Measurements from ENCODE around the gene UBAP1. TPM values are rescaled to one million over a fixed set of nuclear protein-coding genes. Genes with fewer than 3 reads are reported as not detected.
"Not testable (repeated sequence)": the region's sequence is repeated elsewhere in the genome, so short reads cannot be mapped to it uniquely, and the experiment has no call there.

Gene UBAP1
- total RNA-seq, 1 donor from 2014 or later, result 45.6 TPM

- no peak overlapping the region for H3K27ac Mint-ChIP-seq
- DNase-seq (ENCODE audit: low spot score, unreplicated experiment), result no peak
- H3K4me1 Mint-ChIP-seq (ENCODE audit: low read depth), result no peaks in the 10 kb centered on the region
- H3K4me3 Mint-ChIP-seq (ENCODE audit: low read depth), result no peak overlapping the region
- H3K27me3 Mint-ChIP-seq, result no peaks in the 10 kb centered on the region
- H3K9me3 Mint-ChIP-seq (ENCODE audit: low read depth), result no peaks in the 10 kb centered on the region
- no peak for TF ChIP-seq CTCF (IDR thresholded peaks at IDR 0.05; ENCODE audit: unreplicated experiment)
- peaks cover 10% of the 10 kb centered on the region for H3K36me3 Mint-ChIP-seq (ENCODE audit: insufficient read depth)
Measured at GRCh38 chr9:34218446-34218845, 39.6 kb downstream of the UBAP1 start.

GRCh38 chr9:34219421-34219820, 40.6 kb downstream of the UBAP1 start:
- DNase-seq (ENCODE audit: low spot score, unreplicated experiment), result no peak
- H3K27me3 Mint-ChIP-seq, result no peaks in the 10 kb centered on the region
- no peak overlapping the region for H3K27ac Mint-ChIP-seq

GRCh38 chr9:34220218-34220617, 41.4 kb downstream of the UBAP1 start:
- Mint-ChIP-seq H3K9me3 (ENCODE audit: low read depth) (no peaks in the 10 kb centered on the region), H3K4me1 (ENCODE audit: low read depth) (no peaks in the 10 kb centered on the region), H3K36me3 (ENCODE audit: insufficient read depth) (peaks cover 9% of the 10 kb centered on the region), H3K4me3 (ENCODE audit: low read depth) (no peak overlapping the region), H3K27me3 (no peaks in the 10 kb centered on the region), H3K27ac (no peak overlapping the region)
- no peak for TF ChIP-seq CTCF (IDR thresholded peaks at IDR 0.05; ENCODE audit: unreplicated experiment)
- DNase-seq (ENCODE audit: low spot score, unreplicated experiment), result no peak

More at GRCh38 chr9:34219421-34219820, 40.6 kb downstream of the UBAP1 start:
- TF ChIP-seq CTCF (IDR thresholded peaks at IDR 0.05; ENCODE audit: unreplicated experiment), result no peak
- no peaks in the 10 kb centered on the region for H3K4me1 Mint-ChIP-seq (ENCODE audit: low read depth)
- H3K36me3 Mint-ChIP-seq (ENCODE audit: insufficient read depth), result peaks cover 9% of the 10 kb centered on the region
- H3K4me3 Mint-ChIP-seq (ENCODE audit: low read depth), result no peak overlapping the region
- H3K9me3 Mint-ChIP-seq (ENCODE audit: low read depth), result no peaks in the 10 kb centered on the region

GRCh38 chr9:34224349-34224748, 45.5 kb downstream of the UBAP1 start:
- no peak overlapping the region for H3K27ac Mint-ChIP-seq
- peaks cover 10% of the 10 kb centered on the region for H3K36me3 Mint-ChIP-seq (ENCODE audit: insufficient read depth)
- no peak for TF ChIP-seq CTCF (IDR thresholded peaks at IDR 0.05; ENCODE audit: unreplicated experiment)
- no peaks in the 10 kb centered on the region for H3K4me1 Mint-ChIP-seq (ENCODE audit: low read depth)
- no peaks in the 10 kb centered on the region for H3K9me3 Mint-ChIP-seq (ENCODE audit: low read depth)
- no peak for DNase-seq (ENCODE audit: low spot score, unreplicated experiment)
- no peaks in the 10 kb centered on the region for H3K27me3 Mint-ChIP-seq
- no peak overlapping the region for H3K4me3 Mint-ChIP-seq (ENCODE audit: low read depth)

GRCh38 chr9:34226144-34226760, 47.4 kb downstream of the UBAP1 start:
- not testable (repeated sequence) for H3K4me3 Mint-ChIP-seq (ENCODE audit: low read depth); H3K36me3 Mint-ChIP-seq (ENCODE audit: insufficient read depth); H3K9me3 Mint-ChIP-seq (ENCODE audit: low read depth); H3K4me1 Mint-ChIP-seq (ENCODE audit: low read depth); H3K27me3 Mint-ChIP-seq; DNase-seq (ENCODE audit: low spot score, unreplicated experiment); H3K27ac Mint-ChIP-seq

GRCh38 chr9:34227445-34227844, 48.6 kb downstream of the UBAP1 start:
- no peak for DNase-seq (ENCODE audit: low spot score, unreplicated experiment)
- Mint-ChIP-seq H3K4me3 (ENCODE audit: low read depth) (no peak overlapping the region), H3K27ac (no peak overlapping the region), H3K9me3 (ENCODE audit: low read depth) (no peaks in the 10 kb centered on the region), H3K36me3 (ENCODE audit: insufficient read depth) (peaks cover 8% of the 10 kb centered on the region), H3K4me1 (ENCODE audit: low read depth) (no peaks in the 10 kb centered on the region), H3K27me3 (no peaks in the 10 kb centered on the region)
- no peak for TF ChIP-seq CTCF (IDR thresholded peaks at IDR 0.05; ENCODE audit: unreplicated experiment)

Data from progenitor cell of endocrine pancreas (in vitro differentiated cells).